Activated naive CD8-positive, alpha-beta T cell treated with anti-CD3 and anti-CD28 coated beads, Interleukin-2, amount 50 U/mL, for 24 hours (primary cell): ENCODE results near the gene RASAL3.
A peak's percentile ranks its signal among the peaks of the same experiment; 100 is the strongest.
"Not testable (repeated sequence)": the region's sequence is repeated elsewhere in the genome, so short reads cannot be mapped to it uniquely, and the experiment has no call there.

ENCODE experiments used
- ATAC-seq: fragments of 150-1000 bp; cut with Tn5 transposase; one replicate; pipeline ENCODE4 v1.10.0; 2021
- DNase-seq: peaks from one replicate; pipeline ENCODE4 v3.0.0; 2021
- H3K27ac Mint-ChIP-seq: one replicate; pipeline ENCODE4 v1.8.0; 2021; ENCODE audit warnings: mild to moderate bottlenecking, mixed read lengths
- H3K27me3 Mint-ChIP-seq: one replicate; pipeline ENCODE4 v1.8.0; 2021; ENCODE audit warnings: mixed read lengths
- H3K36me3 Mint-ChIP-seq: one replicate; pipeline ENCODE4 v1.8.0; 2021; ENCODE audit warnings: low read depth, mixed read lengths
- H3K4me1 Mint-ChIP-seq: one replicate; pipeline ENCODE4 v1.8.0; 2021; ENCODE audit warnings: mixed read lengths
- H3K4me3 Mint-ChIP-seq: one replicate; pipeline ENCODE4 v1.8.0; 2021; ENCODE audit warnings: mild to moderate bottlenecking, moderate library complexity, mixed read lengths
- H3K9me3 Mint-ChIP-seq: one replicate; pipeline ENCODE4 v1.8.0; 2021; ENCODE audit warnings: mixed read lengths

The RASAL3 gene

DNA sequence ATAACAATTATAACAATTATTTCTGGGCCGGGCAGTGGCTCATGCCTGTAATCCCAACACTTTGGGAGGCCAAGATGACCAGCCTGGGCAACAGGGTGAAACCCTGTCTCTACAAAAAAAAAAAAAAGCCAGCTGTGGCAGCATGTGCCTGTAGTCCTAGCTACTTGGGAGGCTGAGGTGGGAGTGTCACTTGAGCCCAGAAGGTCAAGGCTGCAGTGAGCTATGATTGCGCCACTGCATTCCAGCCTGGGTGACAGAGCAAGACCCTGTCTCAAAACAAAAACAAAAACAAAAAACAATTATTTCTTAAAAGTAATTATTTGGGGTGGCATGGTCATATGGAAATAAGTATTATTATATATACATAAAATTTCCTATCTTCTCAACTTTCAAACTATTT lies 53.0 kb downstream of the RASAL3 start:
- H3K4me3 Mint-ChIP-seq, H3K27ac Mint-ChIP-seq, ATAC-seq, H3K27me3 Mint-ChIP-seq, DNase-seq, H3K9me3 Mint-ChIP-seq: not testable (repeated sequence)
- peaks cover 38% of the 10 kb centered on the region for H3K4me1 Mint-ChIP-seq
- peaks cover 21% of the 10 kb centered on the region for H3K36me3 Mint-ChIP-seq

DNA sequence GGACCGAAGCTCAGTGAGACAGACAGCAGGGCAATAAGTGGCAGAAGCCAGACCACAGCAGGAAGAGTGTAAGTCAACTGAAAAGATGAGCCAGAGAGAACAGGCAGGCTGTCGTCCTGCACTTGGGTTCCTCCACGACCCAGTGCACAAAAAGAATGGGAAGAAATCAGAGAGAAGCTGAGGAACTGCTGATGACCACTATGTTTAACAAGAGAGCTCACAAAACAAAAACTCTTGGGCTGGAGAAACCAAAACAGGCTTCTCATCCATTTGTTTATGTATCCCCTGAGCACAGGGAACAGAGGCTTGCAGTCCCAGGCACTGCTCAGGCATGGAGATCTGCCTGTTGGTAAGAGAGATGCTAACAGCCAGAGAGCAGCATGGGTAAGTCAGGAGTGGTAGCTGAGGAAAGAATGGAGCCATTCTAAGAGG lies 59.5 kb downstream of the RASAL3 start:
- peaks cover 11% of the 10 kb centered on the region for H3K36me3 Mint-ChIP-seq
- DNase-seq: no peak
- no peaks in the 10 kb centered on the region for H3K9me3 Mint-ChIP-seq
- H3K4me1 Mint-ChIP-seq: peaks cover 33% of the 10 kb centered on the region
- no peak overlapping the region for H3K4me3 Mint-ChIP-seq
- H3K27me3 Mint-ChIP-seq: no peaks in the 10 kb centered on the region
- ATAC-seq: no peak
- H3K27ac Mint-ChIP-seq: peak overlapping the region; percentile 5

DNA sequence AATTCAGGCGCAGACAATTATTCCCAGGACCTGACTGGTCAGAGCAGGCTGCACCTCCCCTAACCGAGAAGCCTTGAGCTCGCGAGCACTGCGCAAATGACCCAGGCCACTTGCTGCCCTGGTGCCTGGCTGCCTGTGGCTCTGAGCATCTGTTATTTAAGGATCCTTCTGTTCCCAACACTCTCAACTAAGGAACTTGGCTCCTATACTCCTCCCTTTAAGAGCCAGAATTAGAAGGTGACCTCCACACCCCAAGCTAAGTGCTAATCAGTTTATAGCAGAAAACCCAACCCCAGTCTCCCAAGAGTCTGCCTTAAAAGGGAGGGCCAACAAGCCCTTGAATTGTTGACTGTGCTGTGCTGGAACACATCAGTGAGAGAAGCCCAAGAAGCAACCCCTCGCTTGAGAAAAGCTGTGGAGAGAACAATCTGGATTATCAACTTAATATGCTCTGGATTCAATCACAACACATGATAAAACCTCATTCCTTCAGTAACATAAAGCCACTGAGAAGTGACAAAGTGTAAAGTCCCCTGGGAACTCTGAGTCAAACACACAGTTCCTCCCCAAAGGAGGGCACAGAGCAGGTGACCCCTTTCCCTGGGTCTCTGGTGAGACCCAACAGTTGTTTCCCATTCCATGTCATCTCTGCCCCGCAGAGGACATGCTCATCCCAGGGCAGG lies 60.1 kb downstream of the RASAL3 start:
- Mint-ChIP-seq H3K27ac (peak overlapping the region; percentile 5), H3K4me3 (no peak overlapping the region), H3K27me3 (no peaks in the 10 kb centered on the region), H3K9me3 (no peaks in the 10 kb centered on the region), H3K4me1 (peaks cover 33% of the 10 kb centered on the region), H3K36me3 (peaks cover 10% of the 10 kb centered on the region)
- DNase-seq (no peak), ATAC-seq (no peak)

DNA sequence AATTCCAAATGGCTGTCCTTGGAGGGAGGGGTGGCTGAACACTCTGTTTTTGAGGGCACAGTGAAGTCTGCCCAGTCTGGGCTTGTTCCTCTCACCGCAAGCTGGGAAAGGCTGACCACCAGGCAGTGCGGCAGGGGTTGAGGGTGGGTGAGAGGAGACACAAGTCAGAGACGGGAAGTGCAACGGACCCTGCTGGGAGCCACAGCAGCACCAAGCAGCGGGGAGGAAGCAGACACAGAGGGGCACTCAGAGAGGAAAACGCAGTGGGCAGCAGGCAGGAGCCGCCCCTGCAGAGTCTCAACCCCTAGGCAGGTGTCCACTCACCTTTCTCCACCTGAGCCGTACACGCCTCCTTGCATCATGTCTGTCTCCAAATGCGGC lies 61.2 kb downstream of the RASAL3 start:
- peaks cover 7% of the 10 kb centered on the region for H3K36me3 Mint-ChIP-seq

DNA sequence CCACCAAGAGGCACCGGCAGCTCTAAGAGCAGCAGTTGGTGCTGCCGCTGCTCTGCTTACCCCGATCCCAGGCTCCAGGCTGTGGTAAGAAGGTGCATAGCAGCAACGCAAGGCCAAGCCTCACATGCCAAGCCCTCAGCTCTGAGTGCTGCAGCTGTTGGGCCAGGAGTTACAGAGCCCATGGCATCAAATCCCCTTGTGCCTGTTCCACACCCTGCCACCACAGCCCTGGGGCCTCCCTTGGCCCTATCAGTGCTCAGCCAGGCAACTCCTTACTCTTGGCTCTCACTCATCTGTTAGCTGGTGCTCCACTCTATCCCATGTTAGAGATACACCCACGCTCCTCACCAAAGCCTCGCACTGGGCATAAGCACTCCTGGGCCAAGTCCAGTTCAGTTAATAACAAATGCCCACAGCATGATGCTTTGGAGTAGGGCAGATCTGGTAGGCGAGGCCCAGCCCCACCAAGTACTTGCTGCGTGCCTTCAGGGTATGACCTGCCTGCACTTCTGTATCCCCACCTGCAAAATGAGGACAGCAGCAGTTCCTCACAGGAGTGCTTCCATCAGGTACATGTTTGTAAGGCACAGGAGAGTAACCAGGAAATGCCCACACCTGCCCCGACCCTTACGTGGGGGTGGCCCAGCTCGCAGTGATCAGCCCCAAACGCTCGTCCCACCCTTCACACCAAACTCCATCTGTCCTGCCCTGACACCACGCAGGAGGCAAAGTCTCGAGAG lies 61.8 kb downstream of the RASAL3 start:
- no peaks in the 10 kb centered on the region for H3K9me3 Mint-ChIP-seq
- peaks cover 6% of the 10 kb centered on the region for H3K36me3 Mint-ChIP-seq
- ATAC-seq: no peak
- no peak overlapping the region for H3K4me3 Mint-ChIP-seq
- H3K27ac Mint-ChIP-seq: no peak overlapping the region
- DNase-seq: no peak
- peaks cover 24% of the 10 kb centered on the region for H3K4me1 Mint-ChIP-seq
- no peaks in the 10 kb centered on the region for H3K27me3 Mint-ChIP-seq

More for the DNA sequence above, 61.2 kb downstream of the RASAL3 start:
- ATAC-seq (no peak), DNase-seq (no peak)
- no peaks in the 10 kb centered on the region for H3K27me3 Mint-ChIP-seq
- H3K9me3 Mint-ChIP-seq: no peaks in the 10 kb centered on the region
- no peak overlapping the region for H3K4me3 Mint-ChIP-seq
- H3K27ac Mint-ChIP-seq: no peak overlapping the region
- H3K4me1 Mint-ChIP-seq: peaks cover 29% of the 10 kb centered on the region
